Measurements from ENCODE around the gene CLDN34.

The CLDN34 gene

GRCh38 chrX:10015723-10016518 is 48.8 kb downstream of the CLDN34 start:
- DNase-seq (ENCODE audit: low read depth in 2 of 2): no peak

GRCh38 chrX:10016519-10017132 is 49.5 kb downstream of the CLDN34 start:
- no peak for DNase-seq (ENCODE audit: low read depth in 2 of 2)

- DNase-seq (ENCODE audit: low read depth in 2 of 2): no peak
These were observed 50.7 kb downstream of the CLDN34 start for GRCh38 chrX:10017872-10018271.
